Lung (tissue), 12 donors: Measurements from ENCODE around the gene RSRC2. TPM values are rescaled to one million over a fixed set of nuclear protein-coding genes. Genes with fewer than 3 reads are reported as not detected.
"Not testable (repeated sequence)": the region's sequence is repeated elsewhere in the genome, so short reads cannot be mapped to it uniquely, and the experiment has no call there.

ENCODE experiments used
- ATAC-seq: fragments of 200-7000 bp; cut with Tn5 transposase; one replicate; pipeline ENCODE4 v1.9.1; 2020; ENCODE audit warnings: moderate number of reproducible peaks; ENCODE audit not compliant: insufficient read depth, low FRiP score
- DNase-seq, 3 donors: peaks; one replicate each; pipeline ENCODE4 v3.0.0-alpha.2; 2013 to 2017
- H3K27ac ChIP-seq, 2 donors: one replicate each; pipeline ENCODE4 v1.5.1; 2013; ENCODE audit warnings: mild to moderate bottlenecking in 2 of 2, moderate library complexity in 2 of 2, control low read depth in 1 of 2, inconsistent platforms in 1 of 2, low read depth in 1 of 2, low read length in 1 of 2
- H3K27me3 ChIP-seq, 3 donors: one replicate each; pipeline ENCODE4 v1.5.1; 2013; ENCODE audit warnings: low read length in 2 of 3; ENCODE audit not compliant: control insufficient read depth in 3 of 3, insufficient read depth in 3 of 3
- H3K36me3 ChIP-seq, 4 donors: one replicate each; pipeline ENCODE4 v1.5.1; 2013; ENCODE audit warnings: low read length in 4 of 4, mild to moderate bottlenecking in 1 of 4, moderate library complexity in 1 of 4; ENCODE audit not compliant: control insufficient read depth in 4 of 4, insufficient read depth in 4 of 4
- H3K4me1 ChIP-seq, 5 donors: one replicate each; pipeline ENCODE4 v1.5.1; 2013; ENCODE audit warnings: low read length in 5 of 5, mild to moderate bottlenecking in 2 of 5, moderate library complexity in 1 of 5; ENCODE audit not compliant: control insufficient read depth in 5 of 5, insufficient read depth in 5 of 5
- H3K4me3 ChIP-seq: one replicate; pipeline ENCODE4 v1.5.1; 2013; ENCODE audit warnings: mild to moderate bottlenecking, control low read depth, moderate library complexity
- H3K9ac ChIP-seq, 2 donors: one replicate each; pipeline ENCODE4 v1.5.1; 2013; ENCODE audit warnings: low read length in 2 of 2, control low read depth in 1 of 2; ENCODE audit not compliant: insufficient read depth in 1 of 2
- H3K9me3 ChIP-seq, 4 donors: one replicate each; pipeline ENCODE4 v1.5.1; 2013; ENCODE audit warnings: low read length in 3 of 4, mild to moderate bottlenecking in 1 of 4, moderate library complexity in 1 of 4; ENCODE audit not compliant: control insufficient read depth in 4 of 4, insufficient read depth in 3 of 4
- WGBS, 2 donors: extraction: QIAGEN DNeasy Blood & Tissue Kit; methylation state at CpG; one replicate each; pipeline ENCODE4 v1.1.7; 2013; 5-methylcytosine and 5-hydroxymethylcytosine counted together
- polyA plus RNA-seq, 2 donors: library from polyadenylated mRNA; stranded (reverse); fragments of 200-250 nt; gene quantifications; one replicate each; pipeline ENCODE4 v1.2.1, GENCODE V29; 2013
- total RNA-seq, 2 donors: library from RNA; depleted of rRNA in 1 of 2; stranded (reverse); fragments of >200 nt in 1 of 2; gene quantifications; one replicate each; pipeline ENCODE4 v1.2.1, GENCODE V29; 2014 to 2021
- TF ChIP-seq, protein P1 (sequence below): IDR thresholded peaks from 2 replicates; pipeline ENCODE4 v1.5.1; 2012; ENCODE audit warnings: mild to moderate bottlenecking; ENCODE audit errors: control extremely low read depth, extremely low read depth
- donor health status: control.
- donor health status: control.
- donor health status: Bipolar disorder and iron deficiency.
- donor health status: healthy.
- donor health status: DM: yes; HTN: yes; CAD: no.

Gene RSRC2
- total and polyA plus RNA-seq, 4 donors: 43.3 to 115 (median 47.9) TPM

GRCh38 chr12:122491991-122492390 is 34.7 kb downstream of the RSRC2 start:
- Histone ChIP-seq H3K9me3 (no peaks in the 10 kb centered on the region), H3K4me3 (no peak overlapping the region), H3K4me1 (no peaks in the 10 kb centered on the region), H3K9ac (no peak overlapping the region), H3K36me3 (peaks cover 16 to 35% (median 29%) of the 10 kb centered on the region in 4 donors), H3K27me3 (no peaks in the 10 kb centered on the region), H3K27ac (no peak overlapping the region)
- 95 to 96% methylated on average over 2 of the region's 2 CpGs for WGBS, 2 donors
- ATAC-seq: no peak
- TF ChIP-seq, protein P1, sequence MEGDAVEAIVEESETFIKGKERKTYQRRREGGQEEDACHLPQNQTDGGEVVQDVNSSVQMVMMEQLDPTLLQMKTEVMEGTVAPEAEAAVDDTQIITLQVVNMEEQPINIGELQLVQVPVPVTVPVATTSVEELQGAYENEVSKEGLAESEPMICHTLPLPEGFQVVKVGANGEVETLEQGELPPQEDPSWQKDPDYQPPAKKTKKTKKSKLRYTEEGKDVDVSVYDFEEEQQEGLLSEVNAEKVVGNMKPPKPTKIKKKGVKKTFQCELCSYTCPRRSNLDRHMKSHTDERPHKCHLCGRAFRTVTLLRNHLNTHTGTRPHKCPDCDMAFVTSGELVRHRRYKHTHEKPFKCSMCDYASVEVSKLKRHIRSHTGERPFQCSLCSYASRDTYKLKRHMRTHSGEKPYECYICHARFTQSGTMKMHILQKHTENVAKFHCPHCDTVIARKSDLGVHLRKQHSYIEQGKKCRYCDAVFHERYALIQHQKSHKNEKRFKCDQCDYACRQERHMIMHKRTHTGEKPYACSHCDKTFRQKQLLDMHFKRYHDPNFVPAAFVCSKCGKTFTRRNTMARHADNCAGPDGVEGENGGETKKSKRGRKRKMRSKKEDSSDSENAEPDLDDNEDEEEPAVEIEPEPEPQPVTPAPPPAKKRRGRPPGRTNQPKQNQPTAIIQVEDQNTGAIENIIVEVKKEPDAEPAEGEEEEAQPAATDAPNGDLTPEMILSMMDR: no peak
- no peak for DNase-seq

GRCh38 chr12:122489038-122489437 is 37.7 kb downstream of the RSRC2 start:
- H3K9me3 ChIP-seq: no peaks in the 10 kb centered on the region
- ATAC-seq: no peak
- DNase-seq: no peak
- WGBS, 2 donors: 91 to 93% methylated on average over 2 of the region's 2 CpGs
- TF ChIP-seq, protein P1: no peak
- H3K9ac ChIP-seq: no peak overlapping the region
- no peak overlapping the region for H3K27ac ChIP-seq
- no peaks in the 10 kb centered on the region for H3K27me3 ChIP-seq
- peaks cover 19 to 42% (median 31%) of the 10 kb centered on the region in 4 donors for H3K36me3 ChIP-seq
- no peak overlapping the region for H3K4me3 ChIP-seq
- H3K4me1 ChIP-seq: no peaks in the 10 kb centered on the region

GRCh38 chr12:122487807-122488206 is 38.9 kb downstream of the RSRC2 start:
- not testable (repeated sequence) for H3K27ac ChIP-seq, H3K4me1 ChIP-seq, DNase-seq, H3K4me3 ChIP-seq, H3K9me3 ChIP-seq, H3K27me3 ChIP-seq, H3K9ac ChIP-seq, ATAC-seq
- WGBS, 2 donors: 96 to 100% methylated on average over 3 of the region's 3 CpGs
- peaks cover 20 to 44% (median 36%) of the 10 kb centered on the region in 4 donors for H3K36me3 ChIP-seq

DNA sequence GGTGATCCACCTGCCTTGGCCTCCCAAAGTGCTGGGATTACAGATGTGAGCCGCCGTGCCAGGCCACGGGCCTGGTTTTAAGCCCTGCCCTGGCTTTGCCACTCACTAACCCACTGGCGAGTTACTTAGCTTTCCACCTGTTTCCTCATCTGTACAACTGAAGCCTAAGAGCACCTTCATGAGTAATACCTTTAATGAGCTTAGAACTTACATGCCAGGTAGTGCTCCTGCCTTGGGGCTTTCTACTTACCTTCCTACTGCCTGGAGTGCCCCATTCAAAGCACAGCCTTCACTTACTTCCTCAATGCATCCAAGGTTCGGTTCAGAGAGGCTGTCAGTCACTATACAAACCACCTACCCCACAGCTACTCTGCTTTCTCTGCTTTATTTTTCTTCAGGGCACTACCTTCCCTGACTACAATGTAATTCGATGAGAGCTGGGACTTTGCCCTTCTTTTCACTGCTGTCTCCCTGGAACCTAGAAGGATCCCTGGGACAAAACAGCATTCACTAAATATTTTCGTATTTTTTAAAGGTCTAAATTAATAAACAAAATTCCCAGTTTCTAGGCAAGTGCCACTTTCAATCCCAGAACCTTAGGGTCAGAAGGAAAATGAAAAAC is 39.8 kb downstream of the RSRC2 start:
- Histone ChIP-seq H3K27me3 (no peaks in the 10 kb centered on the region), H3K4me1 (no peaks in the 10 kb centered on the region), H3K9me3 (no peaks in the 10 kb centered on the region), H3K4me3 (no peak overlapping the region), H3K9ac (no peak overlapping the region), H3K27ac (no peak overlapping the region), H3K36me3 (peaks cover 18 to 42% (median 36%) of the 10 kb centered on the region in 4 donors)
- DNase-seq (no peak), ATAC-seq (no peak)
- TF ChIP-seq, protein P1: no peak
- 94 to 95% methylated on average over 7 of the region's 7 CpGs for WGBS, 2 donors

DNA sequence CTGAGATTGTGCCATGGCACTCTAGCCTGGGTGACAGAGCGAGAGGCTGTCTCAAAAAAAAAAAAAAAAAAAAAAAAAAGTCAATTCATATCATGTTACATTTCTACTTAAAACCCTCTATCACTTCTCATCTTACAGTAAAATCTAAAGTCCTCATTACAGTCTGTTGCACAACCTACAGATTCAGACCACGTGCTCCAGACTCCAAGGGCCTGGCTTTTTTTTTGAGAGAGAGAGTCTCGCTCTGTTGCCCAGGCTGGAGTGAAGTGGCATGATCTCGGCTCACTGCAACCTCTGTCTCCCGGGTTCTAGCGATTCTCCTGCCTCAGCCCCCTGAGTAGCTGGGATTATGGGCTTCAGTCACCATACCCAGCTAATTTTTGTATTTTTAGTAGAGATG is 40.4 kb downstream of the RSRC2 start:
- H3K27me3 ChIP-seq, ATAC-seq, H3K9ac ChIP-seq, DNase-seq, H3K27ac ChIP-seq, H3K9me3 ChIP-seq, H3K4me3 ChIP-seq, H3K4me1 ChIP-seq: not testable (repeated sequence)
- H3K36me3 ChIP-seq: peaks cover 18 to 45% (median 37%) of the 10 kb centered on the region in 4 donors
- 83 to 94% methylated on average over 6 of the region's 6 CpGs for WGBS, 2 donors

DNA sequence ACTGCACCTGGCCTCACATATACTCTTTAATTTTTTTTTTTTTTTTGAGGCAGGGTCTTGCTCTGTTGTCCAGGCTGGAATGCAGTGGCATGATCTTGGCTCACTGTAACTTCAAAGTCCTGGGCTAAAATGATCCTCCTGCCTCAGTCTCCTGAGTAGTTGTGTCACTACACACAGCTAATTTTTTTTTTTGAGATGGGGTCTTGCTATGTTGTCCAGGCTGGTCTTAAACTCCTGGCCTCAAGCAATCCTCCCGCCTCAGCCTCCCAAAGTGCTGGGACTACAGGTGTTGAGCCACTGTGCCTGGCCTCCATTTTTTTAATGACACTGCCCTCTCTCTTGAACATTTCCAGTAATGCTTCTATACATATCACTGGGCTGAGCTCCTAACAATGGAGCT is 42.4 kb downstream of the RSRC2 start:
- not testable (repeated sequence) for H3K9me3 ChIP-seq, H3K4me1 ChIP-seq, DNase-seq, H3K27ac ChIP-seq, H3K4me3 ChIP-seq, ATAC-seq, H3K9ac ChIP-seq, H3K27me3 ChIP-seq
- H3K36me3 ChIP-seq: peaks cover 22 to 52% (median 39%) of the 10 kb centered on the region in 4 donors
- WGBS, 2 donors: 96 to 98% methylated on average over 1 of the region's 1 CpG
